GM06990 (cell line): Measurements from ENCODE around the gene GRID1.
"Not testable (repeated sequence)": the region's sequence is repeated elsewhere in the genome, so short reads cannot be mapped to it uniquely, and the experiment has no call there.

Experiments used
- DNase-seq: peaks from one replicate; pipeline ENCODE4 v3.0.0-alpha.2; 2011; ENCODE audit not compliant: insufficient read length; ENCODE audit errors: extremely low read depth
- H3K27me3 ChIP-seq: replicated peaks from 2 replicates; pipeline ENCODE4 v1.6.0; 2011; ENCODE audit warnings: low read length; ENCODE audit not compliant: control insufficient read depth, insufficient read depth
- H3K36me3 ChIP-seq: 2 replicates; pipeline ENCODE4 v1.5.1; 2011; ENCODE audit warnings: low read length; ENCODE audit not compliant: control insufficient read depth, insufficient read depth
- H3K4me3 ChIP-seq: replicated peaks from 2 replicates; pipeline ENCODE4 v1.5.1; 2011; ENCODE audit warnings: low read depth, mild to moderate bottlenecking, control low read depth, low read length
- TF ChIP-seq, protein P1 (sequence below): IDR thresholded peaks from 2 replicates; pipeline ENCODE4 v1.5.1; 2011; ENCODE audit warnings: low read length, control low read depth, mild to moderate bottlenecking, inconsistent platforms; ENCODE audit not compliant: insufficient read depth, poor library complexity, severe bottlenecking

Gene GRID1

GRCh38 chr10:86035791-86036543 is 330.6 kb downstream of the GRID1 start:
- no peaks in the 10 kb centered on the region for H3K36me3 ChIP-seq
- TF ChIP-seq, protein P1, sequence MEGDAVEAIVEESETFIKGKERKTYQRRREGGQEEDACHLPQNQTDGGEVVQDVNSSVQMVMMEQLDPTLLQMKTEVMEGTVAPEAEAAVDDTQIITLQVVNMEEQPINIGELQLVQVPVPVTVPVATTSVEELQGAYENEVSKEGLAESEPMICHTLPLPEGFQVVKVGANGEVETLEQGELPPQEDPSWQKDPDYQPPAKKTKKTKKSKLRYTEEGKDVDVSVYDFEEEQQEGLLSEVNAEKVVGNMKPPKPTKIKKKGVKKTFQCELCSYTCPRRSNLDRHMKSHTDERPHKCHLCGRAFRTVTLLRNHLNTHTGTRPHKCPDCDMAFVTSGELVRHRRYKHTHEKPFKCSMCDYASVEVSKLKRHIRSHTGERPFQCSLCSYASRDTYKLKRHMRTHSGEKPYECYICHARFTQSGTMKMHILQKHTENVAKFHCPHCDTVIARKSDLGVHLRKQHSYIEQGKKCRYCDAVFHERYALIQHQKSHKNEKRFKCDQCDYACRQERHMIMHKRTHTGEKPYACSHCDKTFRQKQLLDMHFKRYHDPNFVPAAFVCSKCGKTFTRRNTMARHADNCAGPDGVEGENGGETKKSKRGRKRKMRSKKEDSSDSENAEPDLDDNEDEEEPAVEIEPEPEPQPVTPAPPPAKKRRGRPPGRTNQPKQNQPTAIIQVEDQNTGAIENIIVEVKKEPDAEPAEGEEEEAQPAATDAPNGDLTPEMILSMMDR: no peak
- no peaks in the 10 kb centered on the region; the same call in 1 of the 2 replicates for H3K27me3 ChIP-seq
- H3K4me3 ChIP-seq: no peak overlapping the region
- no peak for DNase-seq

DNA sequence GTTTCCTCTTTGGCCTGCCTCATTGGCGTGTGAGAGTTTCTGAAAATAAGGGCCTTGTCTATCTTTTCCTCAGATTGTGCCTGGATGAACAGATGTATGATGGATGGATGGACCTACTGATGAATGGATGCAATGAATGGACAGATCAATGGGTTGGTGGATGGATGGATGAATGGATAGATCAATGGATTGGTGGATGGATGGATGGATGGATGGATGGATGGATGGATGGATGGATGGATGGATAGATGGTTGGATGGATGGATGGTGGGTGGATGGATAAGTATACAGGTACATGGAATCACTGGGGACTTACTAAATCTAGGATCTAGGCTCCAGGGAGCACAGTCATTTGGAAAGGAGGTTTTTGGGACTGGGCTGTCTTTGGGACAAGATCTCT is 331.9 kb downstream of the GRID1 start:
- Histone ChIP-seq H3K27me3 (no peaks in the 10 kb centered on the region; the same call in 1 of the 2 replicates), H3K36me3 (no peaks in the 10 kb centered on the region), H3K4me3 (no peak overlapping the region)
- no peak for DNase-seq
- TF ChIP-seq, protein P1: no peak

- no peak for DNase-seq
- no peaks in the 10 kb centered on the region for H3K36me3 ChIP-seq
- no peaks in the 10 kb centered on the region; the same call in 1 of the 2 replicates for H3K27me3 ChIP-seq
- TF ChIP-seq, protein P1: no peak
- no peak overlapping the region for H3K4me3 ChIP-seq
Observed at GRCh38 chr10:86033581-86033980, 333.0 kb downstream of the GRID1 start.

DNA sequence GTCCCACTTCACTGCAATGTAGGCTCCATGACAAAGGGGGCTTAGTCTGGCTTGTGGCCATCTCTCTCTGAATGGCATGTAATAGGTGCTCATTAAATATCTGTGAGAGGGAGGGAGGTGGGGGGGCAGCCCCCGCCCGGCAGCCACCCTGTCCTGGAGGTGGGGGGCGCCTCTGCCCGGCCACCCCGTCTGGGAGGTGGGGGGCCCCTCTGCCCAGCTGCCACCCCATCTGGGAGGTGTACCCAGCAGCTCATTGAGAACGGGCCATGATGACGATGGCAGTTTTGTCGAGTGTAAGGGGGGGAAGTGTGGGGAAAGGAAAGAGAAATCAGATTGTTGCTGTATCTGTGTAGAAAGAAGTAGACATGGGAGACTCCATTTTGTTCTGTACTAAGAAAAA is 334.5 kb downstream of the GRID1 start:
- DNase-seq, H3K4me3 ChIP-seq, H3K27me3 ChIP-seq, H3K36me3 ChIP-seq: not testable (repeated sequence)

DNA sequence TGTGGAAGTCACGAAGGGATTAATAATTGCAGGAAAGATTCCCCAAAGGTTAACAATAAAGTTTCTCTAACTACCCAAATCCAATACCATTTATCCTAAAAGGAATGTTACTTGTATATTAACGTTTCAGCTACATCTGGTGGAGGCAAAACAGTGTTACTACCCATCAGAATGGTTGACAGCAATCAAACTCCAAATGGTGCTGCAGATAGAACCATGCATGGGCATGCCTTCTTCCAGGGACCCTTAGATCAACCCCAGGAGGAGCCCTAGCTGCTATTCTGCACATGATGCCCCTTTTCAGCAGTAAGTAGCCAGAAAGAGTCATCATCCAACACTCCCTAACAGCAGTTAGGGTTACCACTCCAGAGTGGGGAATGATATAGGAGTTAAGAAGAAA is 336.3 kb downstream of the GRID1 start:
- H3K27me3 ChIP-seq: no peaks in the 10 kb centered on the region; the same call in 1 of the 2 replicates
- H3K36me3 ChIP-seq: no peaks in the 10 kb centered on the region
- DNase-seq: no peak
- no peak overlapping the region for H3K4me3 ChIP-seq
- TF ChIP-seq, protein P1: no peak

GRCh38 chr10:86027346-86027745 is 339.2 kb downstream of the GRID1 start:
- no peaks in the 10 kb centered on the region; the same call in 1 of the 2 replicates for H3K27me3 ChIP-seq
- H3K4me3 ChIP-seq: no peak overlapping the region
- no peak for DNase-seq
- H3K36me3 ChIP-seq: no peaks in the 10 kb centered on the region
- TF ChIP-seq, protein P1: no peak
